Activated T-cell treated with anti-CD3 and anti-CD28 coated beads, Interleukin-2, amount 50 U/mL, for 48 hours (primary cell): ENCODE measurements around the gene ADIRF.
A peak's percentile ranks its signal among the peaks of the same experiment; 100 is the strongest.
"Not testable (repeated sequence)": the region's sequence is repeated elsewhere in the genome, so short reads cannot be mapped to it uniquely, and the experiment has no call there.

ENCODE experiments used
- DNase-seq, 2 experiments: peaks; one replicate each; pipeline ENCODE4 v3.0.0-alpha.2; 2020

Gene ADIRF

DNA sequence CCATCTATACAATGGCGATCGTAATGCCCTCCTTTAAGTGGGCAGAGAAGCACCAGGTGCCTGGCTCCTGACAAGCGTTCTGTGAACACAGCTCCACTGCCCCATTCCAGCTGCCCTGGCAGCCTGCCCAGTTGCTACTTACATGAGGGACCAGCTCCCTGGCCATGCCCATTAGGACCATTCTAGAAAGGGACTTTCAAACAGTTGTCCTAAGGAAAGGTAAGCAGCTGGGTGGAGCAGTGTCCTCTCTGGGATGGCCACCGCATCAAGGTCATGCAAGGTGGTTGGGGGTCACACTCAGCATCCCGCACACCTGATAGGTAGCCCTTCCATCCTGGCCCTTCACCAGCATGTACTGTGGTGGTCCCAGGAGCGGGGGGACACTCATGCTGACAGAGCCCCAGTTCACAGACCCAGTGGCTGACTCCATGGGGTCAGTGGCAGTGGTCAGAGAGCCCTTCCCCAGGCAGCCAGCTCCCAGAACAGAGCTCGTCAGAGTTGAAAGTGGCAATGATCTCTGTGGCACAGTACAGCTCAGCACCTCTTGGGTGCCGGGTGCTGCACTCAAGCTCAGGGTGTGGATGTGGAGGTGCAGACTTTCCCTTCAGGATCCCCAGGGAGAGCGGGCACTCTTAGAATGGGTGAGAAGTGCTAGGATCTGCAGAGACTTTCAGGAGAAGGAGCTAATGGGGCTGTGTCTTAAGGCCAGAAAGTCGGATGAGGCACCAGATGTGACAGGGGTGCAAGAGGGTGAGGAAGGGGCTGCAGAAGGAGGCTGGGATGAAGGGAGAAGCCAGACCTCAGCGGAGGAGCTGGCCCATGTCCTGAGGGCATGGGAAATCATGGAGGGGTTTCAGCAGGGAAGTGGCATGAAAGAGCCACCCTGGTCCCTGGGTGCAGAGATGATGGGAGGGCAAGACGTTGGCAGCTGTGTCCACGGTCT lies 21.8 kb upstream of the ADIRF start:
- peak in 1 of 2 experiments; percentile 10 for DNase-seq

DNA sequence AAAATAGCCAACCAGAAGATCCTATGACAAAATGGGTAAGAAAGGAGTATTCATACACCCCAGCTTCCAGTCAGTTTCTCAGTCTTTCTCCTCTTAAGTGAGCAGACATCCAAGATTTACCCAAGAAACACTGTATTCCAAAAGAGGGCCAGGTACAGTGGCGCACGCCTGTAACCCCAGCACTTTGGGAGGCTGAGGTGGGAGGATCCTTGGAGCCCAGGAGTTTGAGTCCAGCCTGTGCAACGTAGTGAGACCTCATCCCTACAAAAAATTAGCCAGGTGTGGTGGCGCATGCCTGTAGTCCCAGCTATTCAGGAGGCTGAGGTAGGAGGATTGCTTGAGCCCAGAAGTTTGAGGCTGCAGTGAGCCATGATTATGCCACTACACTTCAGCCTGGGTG lies 20.5 kb upstream of the ADIRF start:
- not testable (repeated sequence) for DNase-seq

DNA sequence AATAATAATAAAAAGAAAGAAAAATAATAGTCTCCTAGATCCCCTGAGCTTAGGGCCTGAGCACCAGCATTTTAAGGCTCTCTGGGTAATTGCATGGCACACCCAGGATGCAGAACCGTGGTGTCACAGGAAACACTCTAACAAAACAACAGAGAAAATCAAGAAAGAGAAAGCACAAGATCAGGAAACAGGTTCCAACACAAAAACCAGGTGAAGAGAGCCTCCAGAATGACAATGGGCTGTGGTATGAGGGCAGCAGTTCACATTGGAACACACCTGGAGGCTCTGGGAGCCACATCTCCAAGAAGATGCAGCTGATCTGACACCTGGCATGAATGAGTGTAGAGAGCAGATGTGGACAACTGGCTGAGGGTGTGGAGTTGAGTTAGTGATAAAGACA lies 17.9 kb upstream of the ADIRF start:
- no peak for DNase-seq

DNA sequence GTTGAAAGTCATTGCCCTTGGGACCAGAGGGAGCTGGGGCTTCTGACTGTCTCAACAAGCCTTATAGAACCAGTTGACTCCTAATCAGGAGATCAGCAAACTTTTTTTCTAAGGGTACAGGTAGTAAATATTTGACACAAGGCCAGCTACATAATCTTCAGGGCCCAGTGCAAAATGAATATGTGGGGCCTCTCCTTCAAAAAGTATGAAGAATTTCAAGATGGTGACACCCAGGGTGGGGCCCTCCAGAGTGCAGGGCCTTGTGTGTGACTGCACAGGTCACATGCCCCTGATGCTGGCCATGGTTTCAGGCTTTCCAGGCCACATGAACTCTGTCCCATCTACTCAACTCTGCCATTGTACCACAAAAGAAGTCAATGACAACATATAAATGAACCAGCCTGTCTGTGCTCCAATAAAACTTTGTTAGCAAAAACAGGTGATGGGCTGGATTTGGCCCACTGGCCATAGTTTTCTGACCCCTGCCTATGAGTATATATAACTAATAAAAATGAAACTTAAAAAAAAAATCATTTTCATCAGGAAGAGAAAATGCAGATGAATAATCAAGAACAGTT lies 17.0 kb upstream of the ADIRF start:
- no peak for DNase-seq

DNA sequence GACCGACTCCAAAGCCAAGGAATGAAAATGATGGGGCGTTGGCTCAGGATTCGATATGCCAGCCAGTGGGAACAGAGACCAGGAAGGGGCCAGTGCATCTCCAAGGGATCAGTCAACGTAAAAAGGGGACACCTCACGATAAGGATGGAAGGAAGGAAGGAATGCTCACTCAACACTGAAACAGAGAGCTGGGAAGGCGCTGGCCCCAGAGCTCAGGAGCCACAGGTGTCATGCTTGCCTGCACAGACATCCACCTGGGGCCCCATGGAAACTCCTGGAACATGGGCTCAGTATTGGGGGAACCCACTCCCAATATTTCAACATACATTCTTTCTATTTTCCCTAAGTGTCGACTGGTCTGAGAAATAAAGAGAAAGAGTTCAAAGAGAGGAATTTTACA lies 16.2 kb upstream of the ADIRF start:
- DNase-seq, result no peak

DNA sequence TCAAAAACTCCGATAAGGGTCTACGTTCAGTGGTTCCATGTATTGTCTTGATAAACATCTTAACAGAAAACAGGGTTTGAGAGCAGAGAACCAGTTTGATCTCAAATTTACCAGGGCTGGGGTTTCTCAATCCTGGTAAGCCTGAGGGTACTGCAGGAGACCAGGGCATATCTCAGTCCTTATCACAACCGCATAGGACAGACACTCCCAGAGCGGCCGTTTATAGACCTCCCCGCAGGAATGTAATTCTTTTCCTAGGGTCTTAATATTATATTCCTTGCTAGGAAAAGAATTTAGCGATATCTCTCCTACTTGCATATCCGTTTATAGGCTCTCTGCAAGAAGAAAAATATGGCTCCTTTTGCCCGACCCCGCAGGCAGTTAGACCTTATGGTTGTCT lies 15.6 kb upstream of the ADIRF start:
- not testable (repeated sequence) for DNase-seq

DNA sequence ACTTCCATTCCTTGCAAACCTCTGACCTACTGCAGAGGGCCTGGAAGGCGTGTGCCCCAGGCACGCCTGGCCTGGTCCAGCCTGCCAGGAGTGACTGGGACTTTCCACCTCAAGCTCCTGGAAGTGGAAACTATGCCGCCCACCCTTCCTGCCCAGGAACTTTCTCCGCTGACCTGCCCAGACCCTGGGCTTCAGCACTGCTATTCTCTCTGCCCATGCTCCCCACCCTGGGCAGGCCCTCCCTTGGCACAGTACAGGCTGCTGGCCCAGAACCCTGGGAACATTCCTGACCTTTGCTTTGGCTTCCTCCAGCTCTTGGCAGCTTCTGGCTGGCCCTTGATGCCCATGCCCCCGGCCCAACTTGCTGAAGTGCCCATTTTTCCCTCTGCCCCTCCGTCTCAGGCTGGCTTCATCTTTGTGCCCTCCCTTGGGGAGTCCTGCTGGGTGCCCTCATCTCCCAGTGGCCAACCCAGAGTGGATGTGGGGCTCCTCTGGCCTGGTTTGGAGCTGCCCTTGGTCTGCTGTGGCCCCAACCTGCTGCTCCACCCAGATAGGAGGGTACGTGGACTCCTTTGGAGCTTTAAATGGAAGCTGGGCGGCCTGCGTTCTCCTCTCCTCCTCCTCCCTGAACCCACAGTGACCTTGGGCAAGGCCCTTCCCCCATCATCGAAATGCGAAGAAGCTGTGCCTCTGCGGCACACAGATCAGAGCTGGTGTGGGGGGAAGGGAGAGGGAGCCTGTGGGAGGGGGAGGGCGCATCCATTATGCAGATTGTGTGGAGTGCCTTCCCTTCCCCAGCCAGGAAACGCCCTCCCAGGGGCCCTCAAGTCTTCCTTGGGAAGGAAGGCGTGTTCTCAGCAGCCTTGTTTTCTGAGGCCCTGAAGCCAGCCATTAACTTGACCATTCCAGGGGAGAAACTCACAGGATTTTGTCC lies 14.3 kb upstream of the ADIRF start:
- DNase-seq, result no peak

DNA sequence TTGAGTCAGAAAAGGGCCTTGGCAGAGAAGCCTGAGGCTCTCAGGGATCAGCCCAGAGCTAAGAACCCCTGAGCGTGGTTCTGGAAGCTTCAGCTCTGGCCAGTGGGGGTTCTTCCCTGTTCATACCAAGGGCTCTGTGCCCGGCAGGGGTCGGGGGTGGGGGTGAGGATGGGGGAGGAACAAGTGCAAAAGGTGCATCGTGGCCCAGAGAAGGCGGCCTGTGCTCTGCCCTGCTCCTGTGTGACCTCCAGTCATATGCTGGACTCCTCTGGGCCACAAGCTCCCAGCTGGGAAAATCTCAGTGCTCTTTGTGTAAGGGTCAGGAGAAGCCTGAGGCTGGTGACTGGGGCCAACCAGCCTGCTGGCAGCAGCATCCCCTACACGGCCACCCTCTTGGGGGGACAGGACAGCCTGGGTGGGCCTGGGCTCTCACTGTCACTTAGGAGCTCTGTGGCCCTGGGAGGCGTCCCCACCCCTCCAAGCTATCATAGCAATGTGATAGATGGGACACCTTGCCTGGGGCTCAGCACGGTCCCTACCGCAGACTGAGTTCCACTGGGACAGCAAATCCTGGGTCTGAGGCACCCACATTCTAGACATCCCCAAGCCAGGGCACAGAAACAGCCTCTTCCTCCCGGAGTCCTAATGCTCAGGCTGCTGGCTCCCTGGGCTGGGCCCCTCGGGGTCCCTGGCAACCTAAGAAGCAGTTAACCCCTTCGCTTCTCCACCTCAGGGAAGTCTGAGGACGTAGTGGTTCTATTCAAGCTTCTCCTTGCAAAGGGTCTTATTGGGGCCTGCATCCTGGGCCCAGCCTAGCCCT lies 13.4 kb upstream of the ADIRF start:
- DNase-seq, result no peak

DNA sequence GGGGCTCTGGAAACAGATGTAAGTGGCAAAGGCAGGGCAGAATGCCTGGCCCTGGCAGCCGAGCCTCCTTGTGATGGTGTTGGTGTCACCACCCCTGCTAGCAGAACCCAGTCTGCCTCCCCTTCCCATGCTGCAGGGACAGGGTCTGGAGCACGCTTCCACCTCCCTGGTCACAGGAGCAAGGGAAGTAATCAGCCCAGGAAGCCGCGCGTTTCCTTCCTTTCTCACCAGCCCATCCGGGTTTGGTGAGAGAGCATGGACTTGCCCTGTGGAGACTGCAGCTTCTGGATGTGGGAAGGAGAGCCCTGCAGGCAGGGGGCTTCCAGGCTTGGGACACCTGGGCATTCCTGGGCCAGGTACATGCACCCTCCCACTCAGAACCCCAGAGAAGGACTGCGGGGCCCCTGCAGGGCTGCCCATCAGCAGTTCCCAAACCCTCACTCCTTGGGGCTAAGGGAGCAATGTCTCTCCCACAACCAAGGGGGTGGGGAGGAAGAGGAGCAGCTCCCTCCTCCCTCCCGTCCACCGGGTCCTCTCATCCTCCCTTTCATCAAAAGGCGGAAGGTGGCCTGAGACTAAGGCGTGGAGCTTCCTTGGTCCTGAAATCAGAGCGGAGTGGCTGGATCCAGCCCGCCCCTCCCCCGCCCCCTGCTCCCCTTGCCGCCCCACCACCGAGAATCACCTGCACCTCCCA lies 12.6 kb upstream of the ADIRF start:
- DNase-seq, result no peak

DNA sequence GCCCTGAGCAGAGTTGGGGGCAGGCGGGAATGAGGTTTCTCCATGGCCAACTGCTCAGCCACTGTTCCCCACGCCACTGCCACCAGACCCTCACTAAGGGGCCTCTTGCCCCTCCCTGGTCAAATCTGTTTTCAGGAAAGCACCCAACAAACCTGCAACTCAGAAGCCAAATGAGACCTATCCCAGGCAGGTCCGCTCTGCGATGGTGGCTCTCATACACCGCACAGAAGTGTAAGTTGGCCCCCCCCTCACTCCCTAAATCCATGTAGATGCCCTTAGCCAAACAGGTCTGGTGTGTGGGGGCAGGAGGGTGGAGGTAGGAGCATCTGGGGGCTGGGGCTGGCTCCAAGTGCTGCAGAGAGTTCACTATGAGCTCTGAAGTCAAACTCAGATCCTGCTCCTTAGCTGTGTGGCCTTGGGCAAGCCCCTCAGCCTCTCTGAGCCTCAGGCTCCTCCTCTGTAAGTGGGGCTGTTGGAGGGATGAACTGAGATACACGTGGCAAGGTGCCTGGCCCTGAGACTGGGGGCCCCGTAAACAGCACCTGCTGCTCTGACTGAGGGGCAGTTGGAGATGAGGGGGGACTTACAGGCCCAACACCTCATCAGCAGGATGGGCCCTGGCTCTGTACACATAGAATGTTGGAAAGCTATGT lies 12.0 kb upstream of the ADIRF start:
- no peak for DNase-seq

DNA sequence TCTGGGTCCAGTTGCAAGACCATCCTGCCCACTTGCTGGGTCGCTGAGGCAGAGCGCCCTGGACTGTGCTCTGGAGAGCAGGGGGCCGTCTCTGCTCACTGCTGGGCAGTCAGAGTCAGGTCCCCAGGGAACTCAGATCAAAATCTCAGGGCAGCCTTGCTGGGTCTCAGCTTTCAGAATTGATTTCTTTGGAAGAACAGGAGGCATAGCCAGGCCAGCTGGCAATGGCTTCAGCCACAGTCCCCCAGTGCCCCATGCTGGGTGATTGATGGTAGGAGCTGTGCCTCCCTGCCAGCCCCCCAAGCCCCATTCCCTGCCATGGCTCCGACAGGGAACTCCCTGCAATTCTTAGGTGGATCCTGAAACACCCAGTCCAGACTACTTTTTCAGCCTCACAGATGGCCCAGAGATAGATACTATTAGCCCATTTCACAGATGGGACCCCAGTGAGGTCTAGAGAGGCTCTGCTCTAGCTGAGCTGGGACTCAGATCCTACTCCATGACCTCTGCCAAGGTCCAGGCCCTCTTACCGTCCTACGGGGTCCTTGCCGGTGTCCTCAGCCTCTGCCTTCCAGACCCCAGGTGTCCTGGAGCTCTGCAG lies 11.3 kb upstream of the ADIRF start:
- no peak for DNase-seq

DNA sequence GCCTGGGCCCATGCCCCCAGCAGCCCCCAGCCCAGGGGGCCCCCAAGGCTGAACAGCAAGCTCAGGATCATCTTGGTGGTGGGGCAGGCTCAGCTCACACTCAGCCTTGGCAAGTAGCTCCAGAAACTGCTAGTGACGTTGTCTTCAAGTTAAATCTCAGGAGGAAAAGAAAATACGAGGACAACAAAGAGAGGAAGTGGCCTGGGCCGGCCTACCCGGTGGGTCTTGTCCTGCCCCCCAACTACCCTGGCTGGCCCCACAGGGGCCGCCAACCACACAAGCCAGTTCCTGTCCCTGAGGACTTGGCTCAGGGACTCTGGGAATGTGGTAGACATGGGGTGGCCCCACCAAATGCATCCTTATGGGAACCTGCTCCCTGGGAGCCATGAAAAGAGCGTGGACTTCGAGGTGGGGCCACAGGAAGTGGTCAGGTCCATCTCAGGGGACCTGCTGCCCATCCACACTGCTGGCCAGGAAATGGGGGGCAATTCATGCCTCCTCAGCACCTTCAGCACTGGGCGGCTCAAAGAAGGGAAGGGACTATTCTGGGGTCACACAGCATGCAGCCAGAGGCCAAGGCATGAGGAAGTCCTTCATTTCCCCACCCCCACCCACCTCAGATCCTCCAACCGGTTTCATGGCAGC lies 10.7 kb upstream of the ADIRF start, which contains the start of gene MMRN2:
Gene MMRN2, minus strand, starts transcription at position 145 of the 645 bp plus-strand sequence. Its CDS starts 74 bp downstream, at position 71.
- no peak for DNase-seq

DNA sequence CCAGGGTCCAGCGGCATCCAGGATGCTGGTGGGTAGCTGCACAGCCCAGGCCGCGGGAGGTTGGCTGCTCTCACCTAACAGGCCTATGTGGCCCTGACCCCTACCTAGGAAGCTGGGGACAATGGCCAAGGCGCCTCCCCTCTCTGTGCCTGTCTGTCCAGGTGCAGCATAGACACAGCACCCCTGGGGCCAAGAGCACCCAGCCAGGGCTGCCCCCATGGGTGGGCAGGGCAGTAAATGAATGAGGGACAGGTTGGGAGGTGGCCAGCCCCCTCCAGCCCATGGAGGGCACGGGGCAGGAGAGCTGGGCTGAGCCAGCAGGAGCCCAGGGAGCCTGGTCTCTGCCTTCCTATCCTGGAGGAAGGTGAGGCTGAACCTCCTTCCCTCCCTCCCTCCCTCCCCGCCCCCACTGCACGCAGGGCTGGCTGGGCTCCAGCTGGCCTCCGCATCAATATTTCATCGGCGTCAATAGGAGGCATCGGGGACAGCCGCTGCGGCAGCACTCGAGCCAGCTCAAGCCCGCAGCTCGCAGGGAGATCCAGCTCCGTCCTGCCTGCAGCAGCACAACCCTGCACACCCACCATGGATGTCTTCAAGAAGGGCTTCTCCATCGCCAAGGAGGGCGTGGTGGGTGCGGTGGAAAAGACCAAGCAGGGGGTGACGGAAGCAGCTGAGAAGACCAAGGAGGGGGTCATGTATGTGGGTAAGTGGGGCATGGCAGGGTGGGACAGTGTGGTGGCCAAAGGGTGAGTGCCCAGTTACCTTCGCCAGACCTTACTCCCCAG lies 10.0 kb upstream of the ADIRF start, which contains the start of gene SNCG:
Gene SNCG, plus strand, starts transcription at position 484 of the 785 bp plus-strand sequence. Its CDS starts 99 bp downstream, at position 583.
- DNase-seq, result no peak

DNA sequence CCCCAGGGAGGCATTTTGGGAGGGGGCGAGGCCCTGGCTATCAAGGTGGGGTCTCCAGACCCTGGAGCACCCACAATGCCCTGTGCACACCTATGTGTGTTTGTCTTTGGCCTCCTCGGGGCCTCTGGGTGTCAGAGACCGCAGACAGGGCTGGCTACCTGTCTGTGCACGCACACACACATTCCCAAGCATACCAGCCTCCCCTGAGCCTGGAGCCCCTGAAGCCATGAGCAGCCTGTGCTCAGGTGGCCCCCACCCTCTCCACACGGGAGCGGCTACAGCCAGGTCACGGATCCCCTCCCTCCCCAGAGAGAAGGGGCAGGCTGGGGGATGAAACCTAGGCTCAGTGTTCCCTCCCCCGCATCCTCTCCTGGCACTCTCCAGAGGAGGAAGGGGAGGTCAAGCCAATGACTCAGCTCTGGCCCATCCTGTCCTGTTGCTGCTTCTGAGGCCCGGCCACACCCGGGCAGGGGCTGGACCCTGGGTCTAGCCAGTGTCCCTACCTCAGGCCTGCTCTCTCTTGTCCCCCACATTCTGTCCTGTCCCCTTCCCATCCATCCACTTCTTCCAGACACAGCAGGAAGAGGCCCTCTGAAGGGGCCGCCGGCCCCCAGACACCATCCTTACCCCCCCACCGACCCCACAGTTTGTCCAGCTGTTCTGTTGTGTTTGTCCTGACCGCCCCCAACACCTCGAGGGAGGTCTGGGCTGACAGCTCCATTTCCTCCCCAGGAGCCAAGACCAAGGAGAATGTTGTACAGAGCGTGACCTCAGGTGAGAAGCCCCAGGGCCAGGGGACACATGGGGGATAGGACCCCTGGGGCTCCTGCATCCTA lies 9.2 kb upstream of the ADIRF start:
- DNase-seq, result no peak

DNA sequence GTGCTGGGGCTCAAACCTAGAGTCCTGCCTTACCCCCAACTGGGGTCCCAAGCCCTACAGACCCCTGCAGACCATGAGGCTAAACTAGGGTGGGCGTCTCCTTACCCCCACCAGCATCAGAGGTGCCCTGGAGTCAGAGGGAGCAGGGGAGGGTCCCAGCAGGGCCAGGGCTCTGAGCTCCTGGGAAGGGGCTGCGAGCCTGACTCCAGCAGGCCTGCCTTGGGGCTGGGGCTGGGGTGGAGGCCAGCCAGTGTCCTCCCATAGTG lies 8.6 kb upstream of the ADIRF start:
- DNase-seq, result no peak

DNA sequence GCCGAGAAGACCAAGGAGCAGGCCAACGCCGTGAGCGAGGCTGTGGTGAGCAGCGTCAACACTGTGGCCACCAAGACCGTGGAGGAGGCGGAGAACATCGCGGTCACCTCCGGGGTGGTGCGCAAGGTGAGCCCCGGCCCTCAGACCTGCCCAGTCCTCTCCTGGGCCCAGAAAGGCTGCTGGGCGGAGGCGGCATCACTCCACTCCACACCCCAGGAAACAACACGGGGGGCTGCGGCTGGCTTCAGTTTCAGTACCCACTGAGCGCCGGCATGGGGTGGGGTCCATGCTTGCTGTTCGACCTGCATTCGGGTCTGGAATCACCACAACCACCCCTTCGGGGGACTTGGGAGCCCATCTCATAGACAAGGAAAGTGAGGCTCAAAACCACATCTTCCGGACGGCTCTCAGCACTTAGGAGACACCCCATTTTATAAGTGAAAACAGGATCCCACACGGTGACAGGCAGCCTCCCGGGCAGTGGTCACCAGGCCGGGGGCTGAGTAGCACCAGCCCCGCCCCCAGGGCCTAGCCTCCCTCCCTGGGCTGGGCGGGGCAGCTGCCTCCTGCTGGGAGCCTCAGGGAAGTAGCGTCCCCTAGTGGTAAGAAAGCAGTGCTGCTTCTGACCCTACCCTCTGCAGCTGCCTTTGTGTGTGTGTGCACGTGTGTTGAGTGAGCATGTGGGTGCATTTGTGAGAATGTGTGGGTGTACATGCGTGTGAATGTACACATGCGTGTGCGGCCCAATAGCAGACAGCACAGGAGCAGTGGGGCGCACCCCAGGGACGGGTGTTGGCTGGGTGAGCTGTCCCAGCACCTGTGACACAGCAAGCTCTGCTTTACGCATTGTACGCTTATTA lies 8.0 kb upstream of the ADIRF start:
- DNase-seq, result peak in 1 of 2 experiments; percentile 62

DNA sequence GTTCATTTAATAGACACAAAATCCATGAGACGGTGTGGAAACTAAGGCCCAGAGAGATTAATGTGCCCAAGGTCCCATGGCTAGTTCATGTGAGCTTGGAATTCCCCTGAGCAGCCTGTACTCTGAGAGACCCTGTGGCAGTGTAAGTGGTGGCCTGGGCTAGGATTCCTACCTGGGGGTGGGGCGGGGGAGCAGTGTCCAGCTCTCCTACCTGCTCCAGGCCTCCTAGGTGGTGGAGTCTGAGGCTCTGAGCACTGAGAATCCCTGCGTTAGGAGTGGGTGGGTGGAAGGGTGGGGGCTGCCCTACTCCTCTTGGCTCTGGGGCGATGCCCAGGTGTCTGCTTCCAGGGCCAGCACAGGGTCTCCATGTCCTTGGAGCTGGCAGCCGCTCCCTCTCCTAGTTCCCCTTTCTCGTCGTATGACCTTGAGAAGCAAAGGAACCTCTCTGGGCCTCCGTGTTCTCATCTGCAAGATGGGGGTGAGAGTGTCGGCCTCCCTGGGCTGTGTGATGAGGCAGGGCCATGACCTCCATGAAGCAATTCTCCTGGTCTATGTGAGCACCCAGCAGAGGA lies 7.3 kb upstream of the ADIRF start:
- DNase-seq, result no peak
